Suprapubic skin (tissue), 3 donors: ENCODE results near the gene RASSF9.

Experiments used
- CTCF ChIP-seq, 2 donors: fragments of 200-600 bp in 1 of 2; fragments of 450-650 bp in 1 of 2; sonication (generic) in 1 of 2; IDR thresholded peaks; one replicate each; pipeline ENCODE4 v1.5.1; 2016 to 2019; ENCODE audit warnings: antibody characterized with exemption in 2 of 2, mild to moderate bottlenecking in 1 of 2, moderate library complexity in 1 of 2
- EP300 ChIP-seq: sonication (generic); formaldehyde crosslinking; IDR thresholded peaks from one replicate; pipeline ENCODE4 v1.6.1; 2017; ENCODE audit warnings: antibody characterized with exemption
- POLR2A ChIP-seq, 2 donors: fragments of 450-650 bp; IDR thresholded peaks; one replicate each; pipeline ENCODE4 v1.6.1; 2017; ENCODE audit warnings: antibody characterized with exemption in 2 of 2, mild to moderate bottlenecking in 2 of 2, moderate library complexity in 2 of 2

- TF ChIP-seq CTCF (IDR thresholded peaks at IDR 0.05) (no peak), EP300 (no peak), POLR2A (IDR thresholded peaks at IDR 0.05) (no peak)
These were observed at the start of gene RASSF9 for GRCh38 chr12:85836197-85837090.
